Nucleus accumbens (tissue), 56 donors: ENCODE results near the gene JAZF1.
A peak's percentile ranks its signal among the peaks of the same experiment; 100 is the strongest.

Experiments used
- DNase-seq, 56 donors: peaks; one replicate each; lab custom pipeline; 2025; lab: John Stamatoyannopoulos, UW

Gene JAZF1

GRCh38 chr7:27955011-27955410, 225.6 kb downstream of the JAZF1 start:
- DNase-seq, result no peak

GRCh38 chr7:27953777-27954176, 226.8 kb downstream of the JAZF1 start:
- DNase-seq, result no peak

- DNase-seq, result no peak
Measured at GRCh38 chr7:27953361-27953760, 227.2 kb downstream of the JAZF1 start.

GRCh38 chr7:27952456-27953285, 227.9 kb downstream of the JAZF1 start:
- DNase-seq, result no peak

- no peak for DNase-seq
Measured at GRCh38 chr7:27950123-27950522, 230.5 kb downstream of the JAZF1 start.

- DNase-seq, result no peak
Measured at GRCh38 chr7:27948861-27949260, 231.7 kb downstream of the JAZF1 start.

GRCh38 chr7:27947586-27948278, 232.9 kb downstream of the JAZF1 start:
- peak in 24 of 56 donors; percentile 11 to 60 (median 34) for DNase-seq

- DNase-seq, result no peak
Measured at GRCh38 chr7:27946351-27946750, 234.2 kb downstream of the JAZF1 start.

GRCh38 chr7:27945058-27945795, 235.4 kb downstream of the JAZF1 start:
- no peak for DNase-seq

- DNase-seq, result no peak
Measured at GRCh38 chr7:27944643-27945042, 236.0 kb downstream of the JAZF1 start.

- no peak for DNase-seq
Measured at GRCh38 chr7:27943241-27943640, 237.4 kb downstream of the JAZF1 start.

GRCh38 chr7:27942711-27943110, 237.9 kb downstream of the JAZF1 start:
- DNase-seq, result no peak

GRCh38 chr7:27941522-27941921, 239.1 kb downstream of the JAZF1 start:
- peak in 1 of 56 donors; percentile 25 for DNase-seq

GRCh38 chr7:27940341-27940740, 240.3 kb downstream of the JAZF1 start:
- DNase-seq, result peak in 48 of 56 donors; percentile 8 to 83 (median 63)

- peak in 1 of 56 donors; percentile 49 for DNase-seq
Measured at GRCh38 chr7:27939893-27940292, 240.7 kb downstream of the JAZF1 start.

- DNase-seq, result no peak
Measured at GRCh38 chr7:27936768-27937102, 243.9 kb downstream of the JAZF1 start.

GRCh38 chr7:27936047-27936767, 244.4 kb downstream of the JAZF1 start:
- no peak for DNase-seq

GRCh38 chr7:27933671-27934565, 246.7 kb downstream of the JAZF1 start:
- DNase-seq, result no peak

GRCh38 chr7:27930910-27931476, 249.6 kb downstream of the JAZF1 start:
- DNase-seq, result no peak
